Glomerular endothelial cell (primary cell): ENCODE results near the gene REV3L. TPM values are rescaled to one million over a fixed set of nuclear protein-coding genes. Genes with fewer than 3 reads are reported as not detected.
A peak's percentile ranks its signal among the peaks of the same experiment; 100 is the strongest.
"Not testable (repeated sequence)": the region's sequence is repeated elsewhere in the genome, so short reads cannot be mapped to it uniquely, and the experiment has no call there.

Source experiments
- DNase-seq: peaks from one replicate; pipeline ENCODE4 v3.0.0-alpha.2; 2011; ENCODE audit warnings: low read depth, low spot score; ENCODE audit errors: extremely low read depth
- total RNA-seq: library from RNA; depleted of rRNA; stranded (reverse); fragments of >200 nt; gene quantifications from 2 replicates; pipeline ENCODE4 v1.2.3, GENCODE V29; 2015

REV3L gene
- total RNA-seq, 1 donor from 2014 or later, result 29.4 TPM

DNA sequence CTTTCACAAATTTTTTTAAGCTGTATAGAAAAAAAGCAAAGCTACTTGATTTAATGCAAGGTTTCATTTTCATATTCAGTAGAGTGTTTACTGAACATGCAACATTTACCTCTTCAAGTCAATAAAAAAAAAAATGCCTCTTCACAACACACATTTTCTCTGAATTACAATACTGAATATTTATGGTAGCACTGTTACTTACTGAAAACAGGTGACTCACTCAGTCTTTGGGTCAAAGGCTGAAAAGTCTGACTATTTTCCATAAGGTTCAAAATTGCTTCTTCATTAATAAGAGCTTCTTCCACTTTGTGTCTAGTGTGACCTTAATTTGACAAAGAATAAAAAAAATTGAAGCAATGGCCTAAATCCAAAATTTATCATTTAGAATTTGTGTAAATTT, 101.9 kb downstream of the REV3L start:
- DNase-seq, result no peak

DNA sequence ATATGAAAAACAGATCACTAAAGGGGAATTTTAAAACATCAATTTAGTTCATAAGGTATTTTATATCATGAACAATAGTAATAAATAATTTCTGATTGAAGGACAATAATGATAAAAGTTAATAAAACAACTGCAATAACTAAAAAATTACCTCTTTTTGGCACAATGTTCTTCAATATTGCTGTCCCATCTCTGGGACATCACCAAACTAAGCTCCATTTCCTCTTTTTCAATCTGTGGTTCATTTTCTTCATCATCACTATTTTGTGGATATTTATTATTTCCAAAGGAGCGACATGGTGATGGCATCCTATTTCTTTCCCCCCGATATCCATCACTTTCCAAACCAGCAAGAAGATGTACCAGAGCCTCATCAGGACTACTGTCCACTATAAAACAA, 103.2 kb downstream of the REV3L start:
- DNase-seq, result no peak

DNA sequence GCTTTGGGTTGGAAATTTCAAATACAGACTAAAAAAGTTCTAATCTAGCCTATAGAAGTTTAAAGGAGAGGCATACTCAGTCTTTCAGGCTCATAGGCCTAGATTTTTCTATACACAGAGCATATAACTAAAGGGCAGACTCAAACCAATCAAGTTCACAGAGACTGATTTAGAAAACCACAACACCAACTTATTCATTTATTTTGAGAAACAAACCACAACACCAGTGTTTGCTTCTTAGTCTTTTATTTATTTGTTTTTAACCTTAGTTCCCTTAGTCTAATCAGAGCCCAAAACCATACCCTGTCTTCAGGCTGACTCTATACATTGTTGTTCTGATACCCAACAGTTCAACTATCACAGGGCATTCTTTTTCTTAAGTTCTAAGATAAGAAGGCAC, 103.7 kb downstream of the REV3L start:
- DNase-seq, result no peak

DNA sequence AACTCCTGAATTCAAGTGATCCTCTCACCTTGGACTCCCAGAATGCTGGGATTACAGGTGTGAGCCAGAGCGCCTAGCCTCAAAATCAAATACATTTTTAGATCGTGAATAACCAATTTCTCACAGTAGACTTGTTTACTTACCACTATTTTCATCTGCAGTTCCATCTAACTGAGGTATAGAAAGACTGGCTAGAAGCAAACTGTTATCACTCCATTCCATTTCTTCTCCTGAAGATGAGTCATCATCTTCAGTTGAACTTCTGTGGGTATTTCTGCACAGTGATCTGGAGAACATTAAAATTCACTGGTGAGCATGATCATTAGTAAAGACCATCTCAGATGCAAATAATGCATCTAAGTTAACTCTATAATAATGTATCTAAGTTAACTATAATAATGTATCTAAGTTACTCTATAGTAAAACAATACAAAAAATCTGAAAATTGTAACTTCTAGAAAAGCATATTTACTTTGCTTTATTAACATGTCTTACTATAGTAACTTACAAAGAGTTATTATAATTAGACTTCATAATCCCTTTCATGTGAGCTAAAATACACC, 105.4 kb downstream of the REV3L start:
- no peak for DNase-seq

DNA sequence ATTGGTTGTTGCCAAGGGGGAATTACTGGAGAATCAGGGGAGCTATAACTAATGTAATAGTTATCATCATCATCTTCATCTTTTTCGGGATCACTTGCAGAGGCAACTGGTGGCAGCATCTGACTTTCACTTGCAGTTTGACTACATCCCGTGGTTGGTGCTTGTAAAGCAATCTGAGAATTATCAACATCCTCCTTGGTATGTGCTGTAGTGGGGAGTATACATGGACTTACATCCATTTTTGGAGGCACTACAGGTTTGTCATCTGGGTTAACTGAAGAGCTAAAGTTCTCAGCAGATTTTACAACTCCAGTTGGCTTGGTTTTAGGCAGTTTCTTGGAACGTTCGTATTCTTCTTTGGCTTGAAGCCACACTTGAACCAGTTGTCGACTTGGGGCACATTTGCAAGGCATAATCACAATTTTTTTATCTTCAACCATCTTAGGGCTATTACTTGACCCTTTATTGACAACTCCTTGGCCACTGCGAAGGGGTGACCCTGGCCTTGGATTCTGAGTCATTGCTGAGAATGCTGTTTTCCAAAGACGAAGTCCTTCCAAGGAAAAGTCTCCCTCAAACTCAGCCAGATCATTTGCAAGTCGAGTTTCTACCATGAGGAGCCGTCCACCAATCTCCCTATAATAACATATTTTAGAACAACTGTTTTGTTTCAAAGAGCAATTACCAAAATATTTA, 115.5 kb downstream of the REV3L start:
- no peak for DNase-seq

DNA sequence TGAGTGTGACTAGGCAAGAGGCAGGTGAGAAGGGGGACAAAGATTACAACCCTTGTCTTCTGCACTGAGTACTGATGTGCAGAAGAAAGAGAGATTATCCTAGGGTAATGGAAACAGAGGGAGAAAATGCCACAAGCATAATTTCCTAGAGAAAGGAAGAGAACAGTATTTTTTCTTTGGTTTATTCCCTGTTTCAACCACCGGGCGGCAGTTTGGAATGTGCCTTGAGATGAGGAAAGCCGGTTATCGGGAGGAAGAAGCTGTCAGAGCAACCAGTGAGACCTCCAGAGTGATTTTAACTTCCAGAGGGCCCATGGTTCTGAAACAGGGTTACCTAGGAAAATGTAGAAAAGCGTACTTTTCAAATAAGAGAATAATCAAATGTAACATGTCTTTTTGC, 121.4 kb downstream of the REV3L start:
- peak; percentile 5 for DNase-seq

DNA sequence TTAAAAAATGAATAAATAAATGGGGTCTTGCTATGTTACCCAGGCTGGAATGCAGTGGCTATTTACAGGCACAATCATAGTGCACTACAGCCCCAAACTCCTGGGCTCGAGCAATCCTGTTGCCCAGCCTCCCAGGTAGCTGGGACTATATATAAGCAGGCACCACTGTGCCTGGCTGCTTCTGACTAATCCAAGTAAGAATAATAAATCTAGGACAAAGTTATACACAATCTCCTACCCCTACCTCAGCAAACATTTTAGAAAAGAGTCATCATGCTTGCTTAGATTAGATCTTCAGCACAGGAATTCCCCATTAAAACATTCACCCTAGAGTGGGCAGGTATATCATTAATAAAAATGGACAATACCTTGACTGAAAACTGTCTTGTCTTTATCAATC, 124.6 kb downstream of the REV3L start:
- DNase-seq, result no peak

DNA sequence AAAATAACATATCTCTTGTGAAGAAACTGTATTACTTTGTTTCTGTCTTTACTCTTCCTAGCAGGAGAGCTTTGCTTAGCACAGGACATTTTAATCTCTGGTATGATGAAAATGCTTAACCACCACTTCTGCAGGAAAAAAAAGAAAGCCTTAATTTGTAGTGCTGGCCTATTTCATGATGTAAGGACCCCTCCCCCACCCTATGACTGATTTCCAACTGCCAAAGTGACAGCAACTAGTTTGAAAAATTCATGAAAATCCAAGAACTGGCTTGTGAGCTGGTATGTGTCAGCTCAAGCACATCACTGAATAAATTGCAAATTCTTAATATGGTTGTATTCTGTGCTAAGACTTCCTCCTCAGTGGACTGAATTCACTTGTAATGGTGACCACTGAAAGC, 125.3 kb downstream of the REV3L start:
- no peak for DNase-seq

DNA sequence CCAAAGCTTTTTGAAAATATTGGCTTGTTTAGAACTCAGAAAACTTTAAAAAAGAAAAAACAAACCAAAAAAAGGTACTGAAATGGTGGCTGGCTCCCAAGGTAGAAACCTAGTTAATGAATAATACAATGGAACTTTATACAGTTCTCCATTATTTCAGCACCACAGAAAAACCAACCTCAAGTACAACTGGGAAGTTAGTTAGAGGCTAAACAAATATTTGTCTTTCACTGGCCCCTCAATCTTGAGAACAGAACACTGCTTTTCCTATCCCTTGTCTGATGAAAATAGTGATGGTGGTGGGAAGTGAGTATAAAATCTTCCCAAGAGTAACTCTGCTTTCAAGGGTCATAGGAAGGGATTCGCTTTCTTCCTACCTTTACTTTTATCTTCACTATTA, 126.5 kb downstream of the REV3L start:
- no peak for DNase-seq

DNA sequence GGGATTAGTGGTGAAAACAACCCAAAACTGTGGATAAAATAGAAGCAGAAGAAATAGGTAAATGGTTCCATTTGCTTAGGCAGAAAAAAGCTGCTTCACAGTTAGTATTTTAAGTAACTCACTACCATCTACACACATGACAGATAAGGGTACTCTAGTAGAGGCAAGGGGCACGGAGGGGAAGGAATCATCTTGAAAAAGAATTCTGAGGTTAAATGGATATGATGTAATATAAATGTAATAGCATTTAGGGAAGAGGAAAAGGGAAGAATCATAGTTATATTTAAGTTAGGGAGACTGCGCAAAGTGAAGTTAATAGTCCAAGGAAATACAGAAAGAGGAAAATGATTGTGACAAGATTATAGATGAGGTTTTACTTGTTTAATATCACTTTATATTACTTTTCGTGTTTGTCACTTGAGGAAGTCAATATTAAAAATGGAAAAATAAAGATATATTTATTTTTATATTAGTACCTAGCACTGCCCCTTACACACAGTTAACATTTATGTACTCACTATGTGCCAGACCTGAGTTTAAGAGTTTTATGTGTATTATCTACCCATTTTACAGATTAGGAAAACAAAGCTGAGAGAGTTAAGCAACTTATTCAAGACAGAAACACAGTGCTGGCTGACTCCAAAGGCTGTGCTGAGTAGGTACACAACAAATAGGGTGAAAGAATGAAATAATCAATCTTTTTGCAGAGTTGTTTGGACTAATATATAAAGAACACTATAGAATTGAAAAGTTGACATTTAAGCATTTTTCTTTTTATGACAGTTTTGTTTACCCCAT, 128.1 kb downstream of the REV3L start:
- no peak for DNase-seq

DNA sequence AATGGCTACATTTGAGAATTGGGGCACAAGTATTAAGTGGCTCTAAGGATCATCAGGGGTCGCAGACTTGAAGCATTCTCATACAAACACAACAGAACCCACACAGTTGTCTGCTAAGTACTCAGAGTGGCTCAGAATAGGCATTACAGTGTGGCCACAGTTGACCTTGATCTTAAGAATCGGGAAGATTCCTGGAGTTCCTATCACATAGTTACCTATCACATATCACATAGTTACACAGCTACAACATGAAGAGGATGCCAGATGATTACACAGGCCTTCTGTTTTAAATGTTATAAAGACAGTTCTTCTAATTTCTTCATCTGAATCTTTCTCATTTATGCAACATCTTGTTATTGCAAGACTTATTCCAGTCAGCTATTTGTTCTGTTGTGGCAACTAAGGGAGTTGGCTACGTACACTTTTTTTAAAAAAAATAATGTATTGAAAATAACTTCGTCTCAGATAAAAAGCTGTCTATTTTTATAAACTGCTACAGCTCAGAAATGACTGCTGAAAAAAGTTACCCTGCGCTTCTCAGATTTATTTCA, 129.0 kb downstream of the REV3L start:
- DNase-seq, result no peak

DNA sequence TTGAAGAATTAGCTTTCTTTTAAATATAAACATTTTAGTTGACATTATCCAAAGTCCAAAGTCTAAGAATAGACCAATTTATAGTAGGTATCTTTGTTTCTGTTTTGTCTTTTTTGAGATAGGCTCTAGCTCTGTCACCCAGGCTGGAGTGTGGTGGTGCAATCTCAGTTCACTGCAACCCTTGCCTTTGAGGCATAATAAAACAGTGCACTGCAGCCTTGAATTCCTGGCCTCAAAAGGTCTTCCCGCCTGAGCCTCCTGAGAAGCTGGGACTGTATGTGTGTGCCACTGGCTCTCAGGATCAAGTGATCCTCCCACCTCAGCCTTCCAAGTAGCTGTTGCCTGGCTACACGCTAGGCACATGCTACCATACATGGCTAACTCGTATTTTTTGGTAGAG, 135.4 kb downstream of the REV3L start:
- no peak for DNase-seq

DNA sequence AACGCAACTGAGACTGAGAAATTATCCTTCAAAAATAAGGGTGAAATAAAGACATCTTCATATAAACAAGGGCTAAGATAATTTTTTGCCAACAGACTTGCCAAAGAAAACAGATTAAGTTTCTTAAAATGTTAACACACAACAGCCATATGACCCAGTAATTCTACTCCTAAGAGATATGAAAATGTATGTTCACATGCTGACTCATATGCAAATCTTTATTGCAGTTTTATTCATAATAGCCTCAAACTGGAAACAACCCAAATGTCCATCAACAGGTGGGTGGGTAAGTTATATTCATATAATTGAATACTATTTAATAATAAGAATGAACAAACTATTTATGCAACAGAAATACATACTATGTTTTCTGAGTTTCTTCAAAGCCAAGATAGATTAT, 140.1 kb downstream of the REV3L start:
- DNase-seq, result no peak

DNA sequence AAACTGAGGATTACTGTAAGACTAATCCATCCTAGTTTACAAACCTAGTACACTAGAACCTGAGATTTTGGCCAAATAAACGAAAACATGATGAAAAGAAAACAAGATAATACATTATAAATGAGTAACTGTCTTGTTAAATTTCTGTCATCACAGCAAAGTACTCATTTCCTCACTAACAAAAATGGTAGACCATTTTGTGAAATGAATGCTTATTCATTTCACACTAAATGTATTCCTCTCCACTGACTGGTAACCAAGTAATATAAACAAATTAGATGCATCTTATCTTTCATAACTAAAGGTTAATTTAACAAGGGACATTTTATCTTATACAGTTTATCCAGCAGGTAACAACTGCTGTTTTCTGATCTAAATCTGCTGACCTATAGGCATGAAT, 143.7 kb downstream of the REV3L start:
- DNase-seq, result no peak

DNA sequence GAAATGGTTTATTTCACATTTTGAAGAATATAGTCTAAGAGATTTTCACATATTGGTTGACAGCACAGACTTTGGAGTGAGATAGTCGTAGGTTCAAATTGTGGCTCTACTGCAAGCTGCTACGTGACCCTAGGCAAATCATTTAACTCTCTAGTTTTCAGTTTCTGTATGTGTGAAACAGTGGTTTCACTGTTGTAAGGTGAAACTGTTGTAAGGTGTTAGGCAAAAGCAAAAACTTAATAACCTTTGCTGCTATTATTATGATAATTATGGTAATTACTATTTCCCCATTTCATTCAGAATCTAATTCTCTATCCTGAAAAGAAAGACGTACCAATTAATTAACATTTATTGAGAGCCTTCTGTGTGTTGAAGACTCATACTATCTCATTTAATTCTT, 144.2 kb downstream of the REV3L start:
- no peak for DNase-seq

DNA sequence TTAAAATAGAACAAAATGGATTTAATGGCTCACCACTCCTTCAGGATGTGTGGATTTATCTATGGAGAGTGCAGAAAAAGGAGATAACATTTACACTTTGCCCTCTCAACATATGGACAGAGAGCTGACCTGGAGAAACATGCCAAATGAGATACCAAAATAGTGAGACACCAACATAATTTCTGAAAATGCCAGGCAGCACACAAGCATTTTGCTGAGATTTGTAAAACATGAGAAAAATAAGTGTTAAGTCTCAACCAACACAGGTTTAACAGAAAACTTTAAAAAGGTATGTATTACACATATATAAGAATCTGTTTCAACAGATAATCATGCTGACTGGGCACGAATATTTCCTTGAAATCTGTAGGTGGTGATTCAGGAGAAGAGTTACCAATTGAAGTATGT, 145.2 kb downstream of the REV3L start:
- DNase-seq, result no peak

DNA sequence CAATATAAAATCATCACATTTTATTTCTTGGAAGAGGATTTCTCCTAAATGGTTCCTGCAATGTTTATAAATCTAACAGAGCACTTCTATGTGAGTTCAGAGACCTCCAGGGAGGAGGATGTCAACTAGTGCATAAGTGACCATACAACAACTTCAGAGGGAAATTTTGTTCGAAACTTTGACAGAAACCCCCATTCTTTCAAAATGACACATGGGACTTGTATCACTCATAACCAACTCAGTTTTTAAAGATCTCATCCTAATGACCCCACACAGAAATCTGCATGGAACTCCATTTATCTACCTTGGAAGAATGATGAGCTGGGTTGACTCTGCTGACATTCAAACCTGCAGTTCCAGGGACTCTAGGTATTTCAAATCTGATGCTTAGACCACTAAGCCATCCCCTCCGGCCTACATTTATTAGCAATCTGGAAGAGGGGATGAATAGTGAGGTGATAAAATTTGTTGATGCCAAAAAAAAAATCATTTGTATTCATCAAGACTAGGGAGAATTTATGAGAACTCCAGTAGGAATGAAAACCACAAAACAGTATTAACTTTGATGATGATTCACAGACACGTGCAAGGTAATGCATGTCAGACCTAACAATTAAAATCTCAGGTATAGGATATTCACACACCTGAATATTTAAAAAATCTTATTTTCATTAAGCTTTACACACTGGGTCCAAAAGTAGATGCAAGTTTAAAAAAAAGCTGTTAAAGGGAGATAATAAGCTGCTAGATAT, 153.0 kb downstream of the REV3L start:
- no peak for DNase-seq

DNA sequence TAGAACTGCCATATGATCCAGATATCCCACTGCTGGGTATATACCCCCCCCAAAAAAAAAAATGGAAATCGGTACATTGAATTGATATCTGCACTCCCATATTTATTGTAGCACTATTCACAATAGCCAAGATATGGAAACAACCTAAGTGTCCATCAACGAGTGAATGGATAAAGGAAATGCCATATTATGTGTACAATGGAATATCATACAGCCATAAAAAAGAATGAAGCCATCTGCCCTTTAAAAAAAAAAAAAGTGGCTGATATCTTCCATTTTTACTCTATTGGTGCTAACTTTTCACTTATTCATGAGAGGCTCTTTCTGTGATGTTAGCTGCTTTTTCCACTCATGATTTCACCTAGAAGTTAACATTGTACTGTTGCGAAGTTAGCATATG, 156.5 kb downstream of the REV3L start:
- no peak for DNase-seq

DNA sequence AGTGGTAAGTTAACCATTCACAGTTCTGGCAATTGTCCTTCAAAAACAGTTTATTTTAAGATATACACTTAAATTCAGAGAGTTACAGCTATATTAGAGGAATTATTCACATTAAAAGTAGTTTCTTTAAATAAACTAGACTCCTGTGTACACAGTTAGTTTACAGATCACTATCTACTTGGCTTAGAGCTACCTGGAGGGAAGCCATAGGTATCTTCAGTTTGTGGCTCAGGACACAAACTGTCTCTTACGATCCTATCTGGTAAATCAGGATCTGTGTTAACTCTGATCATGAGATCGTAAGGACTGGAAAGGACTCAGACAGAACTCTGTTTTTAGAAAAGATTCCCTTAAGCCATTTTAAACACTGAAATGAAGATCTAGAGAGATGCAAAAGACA, 160.9 kb downstream of the REV3L start:
- no peak for DNase-seq

DNA sequence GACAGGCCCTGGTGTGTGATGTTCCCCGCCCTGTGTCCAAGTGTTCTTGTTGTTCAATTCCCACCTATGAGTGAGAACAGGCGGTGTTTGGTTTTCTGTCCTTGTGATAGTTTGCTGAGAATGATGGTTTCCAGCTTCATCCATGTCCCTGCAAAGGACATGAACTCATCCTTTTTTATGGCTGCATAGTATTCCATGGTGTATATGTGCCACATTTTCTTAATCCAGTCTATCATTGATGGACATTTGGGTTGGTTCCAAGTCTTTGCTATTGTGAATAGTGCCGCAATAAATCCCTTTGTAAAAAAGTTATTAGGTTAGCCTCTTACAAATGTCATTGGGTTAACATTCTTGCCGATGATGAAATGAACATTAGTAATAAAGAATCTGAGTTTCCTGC, 175.1 kb downstream of the REV3L start:
- not testable (repeated sequence) for DNase-seq

DNA sequence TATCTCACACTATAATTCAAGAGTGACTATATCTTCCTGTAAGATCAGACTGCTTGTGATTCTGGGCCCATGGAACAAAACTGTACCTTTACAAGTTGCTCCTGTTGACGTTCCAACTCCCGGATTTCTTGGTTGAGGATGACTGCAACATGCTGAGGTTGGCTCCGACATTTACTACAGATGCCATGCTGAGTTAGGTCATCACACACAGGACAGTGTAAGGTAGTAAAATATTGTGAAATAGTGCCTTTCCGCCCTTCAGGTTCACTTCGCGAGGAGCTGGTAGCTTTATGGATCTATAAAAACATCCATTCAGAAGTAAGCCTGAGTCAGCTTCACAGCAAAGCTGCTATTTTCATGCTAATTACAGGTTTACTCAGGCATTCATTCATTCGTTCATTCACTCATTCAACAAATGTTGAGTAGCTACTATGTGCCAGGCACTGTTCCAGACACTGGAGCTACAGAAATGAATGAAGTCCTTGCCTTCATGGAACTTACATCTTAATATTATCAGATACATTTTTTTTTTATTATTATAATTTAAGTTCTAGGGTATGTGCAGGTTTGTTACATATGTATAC, 175.7 kb downstream of the REV3L start:
- no peak for DNase-seq
